ENCODE measurements around the gene RALBP1.
"Not testable (repeated sequence)": the region's sequence is repeated elsewhere in the genome, so short reads cannot be mapped to it uniquely, and the experiment has no call there.

RALBP1 gene

GRCh38 chr18:9454061-9454703, 21.1 kb upstream of the RALBP1 start:
- DNase-seq (ENCODE audit: low read depth): no peak

- no peak for DNase-seq (ENCODE audit: low read depth)
Measured at GRCh38 chr18:9455718-9456511, 19.4 kb upstream of the RALBP1 start.

GRCh38 chr18:9466127-9466526, 9.2 kb upstream of the RALBP1 start:
- DNase-seq (ENCODE audit: low read depth): no peak

- no peak for DNase-seq (ENCODE audit: low read depth)
Measured at GRCh38 chr18:9466846-9467245, 8.5 kb upstream of the RALBP1 start.

- no peak for DNase-seq (ENCODE audit: low read depth)
Measured at GRCh38 chr18:9468998-9469397, 6.3 kb upstream of the RALBP1 start.

- no peak for DNase-seq (ENCODE audit: low read depth)
Measured at GRCh38 chr18:9469685-9470084, 5.6 kb upstream of the RALBP1 start.

GRCh38 chr18:9474108-9474982, 968 bp upstream of the RALBP1 start:
- DNase-seq (ENCODE audit: low read depth): no peak

- peak; percentile 62 for DNase-seq (ENCODE audit: low read depth)
Measured at GRCh38 chr18:9475643-9476591, 604 bp downstream of the RALBP1 start.

- not testable (repeated sequence) for DNase-seq (ENCODE audit: low read depth)
Measured at GRCh38 chr18:9476949-9477348, 1.6 kb downstream of the RALBP1 start.

GRCh38 chr18:9477509-9477908, 2.2 kb downstream of the RALBP1 start:
- DNase-seq (ENCODE audit: low read depth): no peak

GRCh38 chr18:9478545-9478944, 3.2 kb downstream of the RALBP1 start:
- no peak for DNase-seq (ENCODE audit: low read depth)

- no peak for DNase-seq (ENCODE audit: low read depth)
Measured at GRCh38 chr18:9482790-9483189, 7.5 kb downstream of the RALBP1 start.

- DNase-seq (ENCODE audit: low read depth): no peak
Measured at GRCh38 chr18:9483526-9483925, 8.2 kb downstream of the RALBP1 start.

GRCh38 chr18:9484856-9485255, 9.5 kb downstream of the RALBP1 start:
- not testable (repeated sequence) for DNase-seq (ENCODE audit: low read depth)

GRCh38 chr18:9488538-9488937, 13.2 kb downstream of the RALBP1 start:
- no peak for DNase-seq (ENCODE audit: low read depth)

GRCh38 chr18:9494778-9495331, 19.5 kb downstream of the RALBP1 start:
- DNase-seq (ENCODE audit: low read depth): no peak

GRCh38 chr18:9495465-9495864, 20.2 kb downstream of the RALBP1 start:
- no peak for DNase-seq (ENCODE audit: low read depth)

- no peak for DNase-seq (ENCODE audit: low read depth)
Measured at GRCh38 chr18:9495916-9496705, 20.8 kb downstream of the RALBP1 start.

- no peak for DNase-seq (ENCODE audit: low read depth)
Measured at GRCh38 chr18:9506046-9506792, 30.9 kb downstream of the RALBP1 start.

All from activated T-cell treated with anti-CD3 and anti-CD28 coated beads for 48 hours (primary cell).